Measurements from ENCODE around the gene PEX11G. TPM values are rescaled to one million over a fixed set of nuclear protein-coding genes. Genes with fewer than 3 reads are reported as not detected.

PEX11G gene
- total RNA-seq, 1 donor from 2014 or later: not detected

DNA sequence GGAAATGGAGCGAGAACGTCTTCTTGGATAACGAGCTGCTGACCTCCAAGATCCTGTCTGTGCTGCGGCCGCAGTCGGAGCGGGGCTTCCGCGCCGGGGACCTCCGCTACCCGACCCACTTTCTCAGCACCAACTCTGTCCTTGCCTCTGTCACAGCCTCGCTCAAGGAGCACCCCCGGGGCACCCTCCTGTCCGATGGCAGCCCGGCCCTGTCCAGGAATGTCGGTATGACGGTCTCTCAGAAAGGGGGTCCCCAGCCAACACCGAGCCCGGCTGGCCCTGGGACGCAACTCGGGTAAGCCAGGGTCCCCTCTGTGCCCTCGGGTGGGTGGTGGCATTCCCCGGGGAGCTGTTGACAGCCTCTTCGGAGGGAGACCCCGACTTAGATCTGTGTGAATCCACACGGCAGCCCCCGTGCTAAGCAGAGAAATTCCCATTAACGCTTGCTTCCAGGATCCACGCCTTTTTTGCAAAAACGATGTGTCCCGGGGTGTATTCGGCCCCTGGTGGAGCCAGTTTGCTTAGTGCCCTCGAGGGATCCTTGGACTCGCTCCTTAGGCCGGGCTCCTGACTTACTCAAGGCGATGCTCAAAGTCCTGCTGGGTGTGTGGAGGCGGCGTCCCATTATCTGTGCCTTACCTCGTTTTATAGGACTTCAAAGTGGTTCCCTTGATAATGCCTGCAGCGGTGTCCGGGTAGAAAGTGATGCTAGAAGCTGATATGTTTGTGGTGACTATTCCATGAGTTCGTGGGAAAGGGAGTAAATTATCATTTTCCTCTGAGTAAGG lies 48.5 kb downstream of the PEX11G start:
- DNase-seq (ENCODE audit: low spot score): no peak

DNA sequence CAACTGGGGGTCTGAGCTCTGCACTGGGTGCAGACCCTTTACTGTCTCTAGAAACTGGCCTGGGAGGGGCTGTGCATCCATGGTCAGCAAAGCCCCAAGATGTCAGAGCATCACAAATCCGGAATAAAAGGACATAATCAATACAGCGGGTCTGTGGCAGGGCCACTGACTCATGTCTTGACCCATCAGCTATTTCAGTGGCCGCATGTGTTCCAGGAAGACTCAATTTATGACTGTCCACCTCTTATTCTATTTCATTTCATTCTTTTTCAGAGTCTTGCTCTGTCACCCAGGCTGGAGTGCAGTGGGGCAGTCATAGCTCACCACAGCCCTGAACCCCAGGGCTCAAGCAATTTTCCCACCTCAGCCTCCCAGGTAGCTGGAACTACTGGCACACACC lies 53.2 kb downstream of the PEX11G start:
- no peak for DNase-seq (ENCODE audit: low spot score)

DNA sequence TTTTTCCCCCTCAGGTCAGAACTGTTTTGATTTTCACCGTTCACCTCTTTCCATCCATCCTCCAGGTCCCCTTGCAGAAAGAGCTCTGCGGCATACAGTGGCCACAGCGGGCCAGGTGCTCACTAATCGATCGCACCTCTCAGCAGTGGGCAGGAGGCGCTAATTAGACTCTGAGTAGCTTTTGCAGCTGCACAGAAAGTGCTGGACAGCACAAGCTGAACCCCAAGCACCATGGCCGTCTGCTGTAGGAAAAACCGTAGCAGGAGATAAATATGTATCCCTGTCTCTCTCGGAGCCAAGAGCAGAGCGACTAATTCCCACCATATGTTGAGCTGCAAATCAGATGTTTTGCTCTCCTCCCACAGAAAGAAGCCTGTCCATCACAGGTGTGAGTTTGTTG lies 54.4 kb downstream of the PEX11G start:
- no peak for DNase-seq (ENCODE audit: low spot score)

DNA sequence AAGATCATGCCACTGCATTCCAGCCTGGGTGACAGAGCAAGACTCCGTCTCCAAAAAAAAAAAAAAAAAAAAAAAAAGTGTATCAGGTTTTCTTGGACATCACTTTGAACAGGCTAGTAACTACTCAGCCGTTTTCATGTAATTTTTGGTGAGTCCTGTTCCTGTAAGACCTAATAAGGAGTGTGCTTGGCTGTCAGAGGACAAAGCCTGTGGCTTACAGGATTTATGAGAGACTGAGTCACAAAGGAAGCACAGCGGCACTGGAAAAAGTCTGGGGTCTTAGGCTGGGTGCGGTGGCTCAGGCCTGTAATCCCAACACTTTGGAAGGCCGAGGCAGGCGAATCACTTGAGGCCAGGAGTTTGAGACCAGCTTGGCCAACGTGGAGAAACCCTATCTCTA lies 55.4 kb downstream of the PEX11G start:
- DNase-seq (ENCODE audit: low spot score): peak; percentile 77

DNA sequence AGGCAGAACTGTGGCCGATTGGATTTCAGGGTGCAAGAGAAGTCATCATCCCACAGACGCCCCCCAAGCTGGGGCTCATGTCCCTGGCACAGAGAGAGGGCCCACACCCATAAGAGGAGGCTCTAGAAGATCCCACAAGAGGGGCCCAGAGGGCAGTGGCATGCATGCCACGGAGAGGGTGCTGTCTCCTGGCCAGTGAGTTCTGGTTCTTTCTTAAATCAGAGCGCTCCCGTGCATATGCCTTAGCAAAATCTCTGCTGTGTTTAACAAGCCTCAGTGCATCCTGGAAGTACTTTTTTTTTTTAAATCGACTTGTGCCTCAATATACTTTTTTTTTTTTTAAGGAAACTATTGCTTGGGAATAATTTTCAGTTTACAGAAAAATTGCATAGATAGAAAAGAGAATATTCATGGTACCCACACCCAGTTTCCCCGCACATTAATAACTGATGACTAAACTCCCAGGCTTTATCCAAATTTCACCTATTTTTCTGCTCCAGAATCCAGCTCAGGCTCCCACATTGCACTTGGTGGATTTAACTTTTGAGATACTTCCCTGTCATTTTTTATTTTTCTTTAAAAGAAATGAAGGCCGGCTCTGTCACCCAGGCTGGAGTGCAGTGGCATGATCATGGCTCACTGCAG lies 59.1 kb downstream of the PEX11G start:
- DNase-seq (ENCODE audit: low spot score): no peak

DNA sequence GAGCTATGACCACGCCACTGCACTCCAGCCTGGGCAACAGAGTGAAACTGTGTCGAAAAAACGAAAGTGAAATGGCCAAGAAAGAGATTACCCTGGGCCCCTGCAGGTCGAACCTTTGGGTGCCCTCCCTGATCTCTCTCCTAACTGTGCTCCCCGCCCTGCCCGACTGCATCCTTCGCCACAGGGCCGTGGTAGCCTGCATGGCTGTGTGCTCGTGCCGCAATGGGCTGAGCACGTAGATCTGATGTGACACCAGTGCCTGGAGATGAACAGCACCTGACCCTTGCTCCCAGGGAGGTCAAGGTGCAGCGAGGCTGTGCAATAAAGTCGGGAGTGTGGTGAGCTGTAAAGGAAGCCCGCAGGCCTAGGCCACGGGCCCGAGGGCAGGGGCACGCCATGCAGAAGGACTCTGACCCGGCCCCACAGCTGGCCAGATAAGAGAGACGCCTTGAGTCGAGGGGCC lies 60.2 kb downstream of the PEX11G start:
- DNase-seq (ENCODE audit: low spot score): no peak

DNA sequence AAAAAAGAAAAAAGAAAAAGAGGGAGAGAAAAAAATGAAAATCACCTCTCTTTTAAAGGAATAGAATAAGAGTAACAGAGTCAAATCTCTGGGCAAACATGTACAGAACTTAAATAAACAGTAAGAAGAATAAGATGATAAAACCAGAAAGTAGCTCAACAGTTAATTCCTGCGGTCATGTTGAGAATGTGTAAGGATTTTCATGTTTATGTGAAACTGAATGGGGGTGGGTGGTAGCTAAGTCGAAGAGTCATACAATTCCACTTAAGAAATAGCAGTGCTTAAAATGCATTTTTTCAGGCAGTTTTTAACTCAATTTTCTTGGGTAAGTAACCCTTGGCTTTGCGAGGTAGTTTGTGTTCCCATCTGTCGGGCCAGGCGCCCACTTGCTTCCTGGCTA lies 60.9 kb downstream of the PEX11G start:
- peak; percentile 55 for DNase-seq (ENCODE audit: low spot score)

DNA sequence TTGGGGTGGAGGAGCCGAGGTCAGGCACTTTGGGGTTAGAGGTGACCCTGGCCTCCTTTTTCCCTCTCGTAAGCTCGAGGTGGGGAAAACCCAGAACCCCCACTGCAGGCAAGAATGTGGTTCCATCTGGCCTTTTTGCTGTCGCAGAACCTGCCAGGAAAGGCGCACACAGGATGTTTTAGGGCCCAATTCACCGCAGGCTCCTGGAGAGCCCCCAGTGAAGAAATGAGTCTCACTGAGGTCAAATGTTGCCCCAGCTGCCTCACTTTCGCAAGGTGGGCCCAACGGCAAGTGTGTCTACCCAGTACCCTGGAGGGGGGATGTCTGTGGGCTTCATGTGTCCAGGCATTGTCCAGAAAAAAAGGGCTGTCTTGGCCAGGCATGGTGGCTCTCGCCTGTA lies 61.8 kb downstream of the PEX11G start:
- no peak for DNase-seq (ENCODE audit: low spot score)

Other genes starting within 250 kb of the PEX11G start
- 36.8 TPM for gene INSR, start 194.6 kb downstream of the PEX11G start, total RNA-seq (ENCODE audit: insufficient read depth, low replicate concordance)
- 53.0 TPM for gene ARHGEF18, start 140.1 kb downstream of the PEX11G start, total RNA-seq (ENCODE audit: insufficient read depth, low replicate concordance)
- gene ZNF358, start 27.1 kb upstream of the PEX11G start, total RNA-seq (ENCODE audit: insufficient read depth, low replicate concordance): 29.9 TPM
- gene MCOLN1, start 33.6 kb upstream of the PEX11G start, total RNA-seq (ENCODE audit: insufficient read depth, low replicate concordance): 5.8 TPM
- 35.6 TPM for gene PNPLA6, start 46.7 kb upstream of the PEX11G start, total RNA-seq (ENCODE audit: insufficient read depth, low replicate concordance)
- 1.2 TPM for gene CAMSAP3, start 106.8 kb upstream of the PEX11G start, total RNA-seq (ENCODE audit: insufficient read depth, low replicate concordance)
- gene XAB2, start 140.5 kb upstream of the PEX11G start, total RNA-seq (ENCODE audit: insufficient read depth, low replicate concordance): 18.3 TPM
- gene PET100, start 140.8 kb upstream of the PEX11G start, total RNA-seq (ENCODE audit: insufficient read depth, low replicate concordance): 25.5 TPM
- not detected for gene PCP2, start 144.7 kb upstream of the PEX11G start, total RNA-seq (ENCODE audit: insufficient read depth, low replicate concordance)
- gene STXBP2, start 148.1 kb upstream of the PEX11G start, total RNA-seq (ENCODE audit: insufficient read depth, low replicate concordance): 8.4 TPM
- gene RETN, start 180.0 kb upstream of the PEX11G start, total RNA-seq (ENCODE audit: insufficient read depth, low replicate concordance): not detected
- gene MCEMP1, start 188.1 kb upstream of the PEX11G start, total RNA-seq (ENCODE audit: insufficient read depth, low replicate concordance): 0.96 TPM
- gene TRAPPC5, start 191.8 kb upstream of the PEX11G start, total RNA-seq (ENCODE audit: insufficient read depth, low replicate concordance): 19.3 TPM
- gene FCER2, start 213.1 kb upstream of the PEX11G start, total RNA-seq (ENCODE audit: insufficient read depth, low replicate concordance): not detected
- gene CLEC4G, start 243.1 kb upstream of the PEX11G start, total RNA-seq (ENCODE audit: insufficient read depth, low replicate concordance): 1.2 TPM

Data from umbilical cord (tissue), 2 donors.